ENCODE measurements around the gene ZNF284. TPM values are rescaled to one million over a fixed set of nuclear protein-coding genes. Genes with fewer than 3 reads are reported as not detected.

Gene ZNF284
- total RNA-seq, 3 donors from 2014 or later (not counting 1 experiment from before 2014, with no cell fraction given) = 3.2 to 4.6 (median 3.8) TPM

- Mint-ChIP-seq H3K36me3 (no peaks in the 10 kb centered on the region), H3K4me3 (peak overlapping the region; percentile 96), H3K4me1 (peaks cover 22 to 24% of the 10 kb centered on the region in 2 donors), H3K27ac (peak overlapping the region; percentile 90), H3K9me3 (peaks cover 3 to 12% of the 10 kb centered on the region in 2 donors), H3K27me3 (ENCODE audit: low read depth in 2 of 2) (no peaks in the 10 kb centered on the region)
- Histone ChIP-seq H3K27ac (ENCODE audit: low read length) (peak overlapping the region; percentile 21), H3K4me3 (ENCODE audit: low read length) (peak overlapping the region; percentile 43), H3K4me1 (ENCODE audit: control insufficient read depth, insufficient read depth, low read length) (peaks cover 18% of the 10 kb centered on the region), H3K9me3 (ENCODE audit: control insufficient read depth, insufficient read depth, low read length) (peaks cover 11% of the 10 kb centered on the region), H3K27me3 (ENCODE audit: control insufficient read depth, insufficient read depth, low read length) (no peaks in the 10 kb centered on the region), H3K36me3 (ENCODE audit: control insufficient read depth, insufficient read depth, low read length) (peaks cover 2% of the 10 kb centered on the region)
- TF ChIP-seq CTCF (IDR thresholded peaks at IDR 0.05) = no peak
- peak in 1 of 2 donors; percentile 5 for DNase-seq
- no peak for ATAC-seq
- WGBS (ENCODE audit: insufficient coverage) = 30% methylated on average over 17 of the region's 18 CpGs
- intact Hi-C loops (cut with micrococcal nuclease) = loop anchor here (1.0 kb wide), 1 partner anchor 22 kb away; the partner anchor contains the start of gene ZNF224
These were observed 813 bp downstream of the ZNF284 start for GRCh38 chr19:44072543-44073401.

GRCh38 chr19:44076325-44076724 is 4.4 kb downstream of the ZNF284 start:
- Mint-ChIP-seq H3K4me1 (peaks cover 19 to 20% of the 10 kb centered on the region in 2 donors), H3K27me3 (ENCODE audit: low read depth in 2 of 2) (no peaks in the 10 kb centered on the region), H3K9me3 (peaks cover 2 to 4% of the 10 kb centered on the region in 2 donors), H3K36me3 (no peaks in the 10 kb centered on the region), H3K27ac (no peak overlapping the region), H3K4me3 (no peak overlapping the region)
- TF ChIP-seq CTCF (IDR thresholded peaks at IDR 0.05) = no peak
- intact Hi-C loops (cut with micrococcal nuclease) = no loop called here
- Histone ChIP-seq H3K36me3 (ENCODE audit: control insufficient read depth, insufficient read depth, low read length) (peaks cover 4% of the 10 kb centered on the region), H3K27ac (ENCODE audit: low read length) (no peak overlapping the region), H3K4me1 (ENCODE audit: control insufficient read depth, insufficient read depth, low read length) (peaks cover 16% of the 10 kb centered on the region), H3K4me3 (ENCODE audit: low read length) (no peak overlapping the region), H3K27me3 (ENCODE audit: control insufficient read depth, insufficient read depth, low read length) (no peaks in the 10 kb centered on the region), H3K9me3 (ENCODE audit: control insufficient read depth, insufficient read depth, low read length) (peaks cover under 1% of the 10 kb centered on the region)
- ATAC-seq = no peak
- 92% methylated on average over 1 of the region's 2 CpGs for WGBS (ENCODE audit: insufficient coverage)
- no peak for DNase-seq

GRCh38 chr19:44092108-44092507 is 20.1 kb downstream of the ZNF284 start:
- H3K9me3 Mint-ChIP-seq = no peaks in the 10 kb centered on the region

More at GRCh38 chr19:44092108-44092507, 20.1 kb downstream of the ZNF284 start:
- Mint-ChIP-seq H3K27me3 (ENCODE audit: low read depth in 2 of 2) (no peaks in the 10 kb centered on the region), H3K4me3 (no peak overlapping the region), H3K4me1 (peaks cover 17 to 25% of the 10 kb centered on the region in 2 donors), H3K36me3 (peaks cover 2% of the 10 kb centered on the region), H3K27ac (no peak overlapping the region)
- H3K4me1 ChIP-seq (ENCODE audit: control insufficient read depth, insufficient read depth, low read length) = peaks cover 14% of the 10 kb centered on the region
- no peak for TF ChIP-seq CTCF (IDR thresholded peaks at IDR 0.05)
- DNase-seq (no peak), ATAC-seq (no peak)
- intact Hi-C loops (cut with micrococcal nuclease) = no loop called here
- H3K9me3 ChIP-seq (ENCODE audit: control insufficient read depth, insufficient read depth, low read length) = no peaks in the 10 kb centered on the region
- H3K27me3 ChIP-seq (ENCODE audit: control insufficient read depth, insufficient read depth, low read length) = no peaks in the 10 kb centered on the region
- no peak overlapping the region for H3K4me3 ChIP-seq (ENCODE audit: low read length)
- no peak overlapping the region for H3K27ac ChIP-seq (ENCODE audit: low read length)
- WGBS (ENCODE audit: insufficient coverage) = 75% methylated on average over 2 of the region's 4 CpGs
- H3K36me3 ChIP-seq (ENCODE audit: control insufficient read depth, insufficient read depth, low read length) = peaks cover 4% of the 10 kb centered on the region

Data from natural killer cell (primary cell).